Body of pancreas (tissue), 4 donors: ENCODE data around the gene EEF1AKMT3. TPM values are rescaled to one million over a fixed set of nuclear protein-coding genes. Genes with fewer than 3 reads are reported as not detected.

Source experiments
- ATAC-seq: fragments of 150-250 bp; one replicate; pipeline ENCODE4 v1.9.1; 2016
- DNase-seq, 4 donors: peaks; one replicate each; pipeline ENCODE4 v3.0.0-alpha.2; 2019
- H3K27ac ChIP-seq, 4 donors: fragments of 200-600 bp; sonication (generic); 1 replicate in 3 of 4; 2 replicates in 1 of 4; pipeline versions ENCODE4 v1.5.1 to v1.6.1; 2016 to 2019; ENCODE audit warnings: mild to moderate bottlenecking in 1 of 4, mixed read lengths in 1 of 4, moderate library complexity in 1 of 4
- H3K27me3 ChIP-seq, 2 donors: fragments of 200-600 bp; sonication (generic); one replicate each; pipeline ENCODE4 v1.6.0; 2016; ENCODE audit warnings: mild to moderate bottlenecking in 1 of 2
- H3K36me3 ChIP-seq, 2 donors: fragments of 200-600 bp; sonication (generic); replicated peaks in 1 of 2; 2 replicates each; pipeline ENCODE4 v1.5.1; 2016; ENCODE audit warnings: low read depth in 2 of 2; ENCODE audit not compliant: insufficient read depth in 1 of 2
- H3K4me1 ChIP-seq: fragments of 200-600 bp; sonication (generic); one replicate; pipeline ENCODE4 v1.6.0; 2016
- H3K4me3 ChIP-seq, 2 donors: fragments of 200-600 bp; sonication (generic); 1 replicate in 1 of 2; 2 replicates in 1 of 2; pipeline ENCODE4 v1.5.1; 2016 to 2019
- H3K9me3 ChIP-seq, 3 donors: fragments of 200-600 bp; sonication (generic); 1 replicate in 2 of 3; 2 replicates in 1 of 3; pipeline ENCODE4 v1.5.1; 2016
- CTCF ChIP-seq, 7 experiments: fragments of 450-650 bp in 4 of 7; fragments of 200-600 bp in 3 of 7; sonication (generic) in 3 of 7; IDR thresholded peaks; one replicate each; pipeline ENCODE4 v1.5.1; 2016 to 2019; ENCODE audit warnings: antibody characterized with exemption in 7 of 7
- POLR2A ChIP-seq, 3 donors: fragments of 450-650 bp; IDR thresholded peaks; one replicate each; pipeline ENCODE4 v1.6.1; 2016; ENCODE audit warnings: antibody characterized with exemption in 3 of 3, mild to moderate bottlenecking in 2 of 3
- WGBS, 2 donors: methylation state at CpG; one replicate each; pipeline ENCODE4 v1.1.5; 2017; 5-methylcytosine and 5-hydroxymethylcytosine counted together
- intact Hi-C: fragments of 100-400 bp; cut with DNase I; formaldehyde crosslinking; loops from one replicate; pipeline ENCODE4 v1.15.1; 2023
- total RNA-seq, 2 donors: library from RNA; depleted of rRNA; stranded (reverse); fragments of >200 nt; gene quantifications; one replicate each; pipeline ENCODE4 v1.1.0, GENCODE V29; 2016

EEF1AKMT3 gene
- total RNA-seq, 2 donors from 2014 or later, result 11.2 to 15.0 TPM

- no peak for DNase-seq
- H3K27ac ChIP-seq, result peak overlapping the region; percentile 34 to 89 (median 72)
- 21 to 25% methylated on average over 1 of the region's 1 CpG for WGBS, 2 donors
- no peak overlapping the region for H3K4me3 ChIP-seq
- H3K36me3 ChIP-seq, result no peaks in the 10 kb centered on the region
- H3K4me1 ChIP-seq, result peaks cover 38% of the 10 kb centered on the region
- no peaks in the 10 kb centered on the region for H3K27me3 ChIP-seq
- ATAC-seq, result no peak
- no peaks in the 10 kb centered on the region for H3K9me3 ChIP-seq
- intact Hi-C loops, result no loop called here
- TF ChIP-seq CTCF (IDR thresholded peaks at IDR 0.05) (no peak), POLR2A (IDR thresholded peaks at IDR 0.05) (no peak)
Observed at GRCh38 chr12:57753756-57754337, 18.6 kb upstream of the EEF1AKMT3 start.

- DNase-seq (peak; percentile 70 to 84 (median 80)), ATAC-seq (peak; percentile 8)
- intact Hi-C loops, result no loop called here
- no peaks in the 10 kb centered on the region for H3K9me3 ChIP-seq
- H3K27ac ChIP-seq, result peak within 1 kb of the TSS; percentile 34 to 89 (median 72)
- H3K27me3 ChIP-seq, result no peaks in the 10 kb centered on the region
- H3K4me1 ChIP-seq, result peaks cover 38% of the 10 kb centered on the region
- H3K36me3 ChIP-seq, result no peaks in the 10 kb centered on the region
- WGBS, 2 donors, result 1 to 2% methylated on average over 17 to 29 of the region's 41 CpGs
- TF ChIP-seq CTCF (IDR thresholded peaks at IDR 0.05), result no peak
- peak in 2 of 3 donors; percentile 12 to 31 for TF ChIP-seq POLR2A (IDR thresholded peaks at IDR 0.05)
- H3K4me3 ChIP-seq, result peak within 1 kb of the TSS; percentile 46 to 65
Observed at GRCh38 chr12:57754411-57755193, 17.8 kb upstream of the EEF1AKMT3 start, which contains the start of gene MARCHF9. Gene MARCHF9, plus strand, starts transcription at chr12:57755103. Its CDS starts 426 bp downstream, at chr12:57755529.

GRCh38 chr12:57755194-57755453 lies 17.3 kb upstream of the EEF1AKMT3 start:
- Histone ChIP-seq H3K4me3 (peak overlapping the region; percentile 46 to 65), H3K36me3 (no peaks in the 10 kb centered on the region), H3K27me3 (no peaks in the 10 kb centered on the region), H3K4me1 (peaks cover 38% of the 10 kb centered on the region), H3K27ac (peak overlapping the region; percentile 25 to 89 (median 72)), H3K9me3 (no peaks in the 10 kb centered on the region)
- ATAC-seq (no peak), DNase-seq (no peak)
- intact Hi-C loops, result no loop called here
- WGBS, 2 donors, result 3% methylated on average over 22 of the region's 34 CpGs; no CpG with 5 or more reads in 1 of the 2 donors
- TF ChIP-seq CTCF (IDR thresholded peaks at IDR 0.05), result no peak
- TF ChIP-seq POLR2A (IDR thresholded peaks at IDR 0.05), result no peak

GRCh38 chr12:57755454-57756372 lies 16.7 kb upstream of the EEF1AKMT3 start:
- Histone ChIP-seq H3K27ac (peak overlapping the region; percentile 25 to 89 (median 72)), H3K9me3 (no peaks in the 10 kb centered on the region), H3K4me3 (peak overlapping the region; percentile 46 to 65), H3K27me3 (no peaks in the 10 kb centered on the region), H3K36me3 (no peaks in the 10 kb centered on the region), H3K4me1 (peaks cover 34% of the 10 kb centered on the region)
- intact Hi-C loops, result no loop called here
- DNase-seq (peak; percentile 54 to 65 (median 58)), ATAC-seq (peak; percentile 7)
- WGBS, 2 donors, result 1 to 2% methylated on average over 6 to 40 of the region's 76 CpGs
- no peak for TF ChIP-seq CTCF (IDR thresholded peaks at IDR 0.05)
- peak in 2 of 3 donors; percentile 26 to 31 for TF ChIP-seq POLR2A (IDR thresholded peaks at IDR 0.05)
